Activated gamma-delta T cell (primary cell): ENCODE data around the gene HMGN4.
"Not testable (repeated sequence)": the region's sequence is repeated elsewhere in the genome, so short reads cannot be mapped to it uniquely, and the experiment has no call there.

Source experiments
- DNase-seq: peaks from one replicate; lab custom pipeline; 2025; lab: John Stamatoyannopoulos, UW
- total RNA-seq, 2 donors: gene quantifications; one replicate each; lab custom pipeline; 2026; lab: John Stamatoyannopoulos, UW

HMGN4 gene
- total RNA-seq: 156 to 180 reads per million in 2 donors

DNA sequence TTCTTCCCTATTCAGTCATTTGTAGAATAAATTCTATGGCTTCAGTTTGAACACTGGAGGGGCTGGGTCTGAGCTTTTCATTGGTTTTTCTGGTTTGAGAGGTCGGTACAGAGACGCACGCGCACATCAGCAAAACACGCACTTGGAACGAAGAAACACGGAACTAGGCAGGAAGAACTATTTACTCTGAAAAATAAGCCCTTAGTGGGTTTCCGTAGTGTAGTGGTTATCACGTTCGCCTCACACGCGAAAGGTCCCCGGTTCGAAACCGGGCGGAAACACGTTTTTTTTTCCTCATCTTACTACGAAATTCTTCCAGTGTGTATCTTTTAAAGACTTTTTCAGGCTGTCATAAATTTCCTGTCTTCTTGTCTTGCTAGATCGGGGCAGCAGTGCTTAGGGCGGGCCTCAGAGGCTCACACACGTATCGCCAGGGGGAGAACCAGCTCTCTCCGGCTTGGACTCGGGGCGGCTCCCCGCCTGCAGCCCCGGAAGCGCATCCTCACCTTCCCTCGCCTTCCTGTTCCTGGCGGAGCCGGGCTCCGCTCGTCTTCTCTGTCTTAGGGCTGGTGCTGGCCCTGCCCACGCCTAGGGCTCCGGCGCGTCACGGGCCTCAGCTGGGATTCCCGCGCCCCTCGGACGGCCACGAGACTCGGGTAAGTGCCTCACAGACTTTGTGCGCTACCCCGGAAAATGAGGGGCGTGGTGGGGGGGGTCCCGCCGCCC lies at the start of gene HMGN4:
HMGN4 (plus strand) TSS at position 521 of the 726 bp plus-strand sequence. CDS start 6,841 bp downstream, outside the sequence.
- DNase-seq: peak; percentile 64

DNA sequence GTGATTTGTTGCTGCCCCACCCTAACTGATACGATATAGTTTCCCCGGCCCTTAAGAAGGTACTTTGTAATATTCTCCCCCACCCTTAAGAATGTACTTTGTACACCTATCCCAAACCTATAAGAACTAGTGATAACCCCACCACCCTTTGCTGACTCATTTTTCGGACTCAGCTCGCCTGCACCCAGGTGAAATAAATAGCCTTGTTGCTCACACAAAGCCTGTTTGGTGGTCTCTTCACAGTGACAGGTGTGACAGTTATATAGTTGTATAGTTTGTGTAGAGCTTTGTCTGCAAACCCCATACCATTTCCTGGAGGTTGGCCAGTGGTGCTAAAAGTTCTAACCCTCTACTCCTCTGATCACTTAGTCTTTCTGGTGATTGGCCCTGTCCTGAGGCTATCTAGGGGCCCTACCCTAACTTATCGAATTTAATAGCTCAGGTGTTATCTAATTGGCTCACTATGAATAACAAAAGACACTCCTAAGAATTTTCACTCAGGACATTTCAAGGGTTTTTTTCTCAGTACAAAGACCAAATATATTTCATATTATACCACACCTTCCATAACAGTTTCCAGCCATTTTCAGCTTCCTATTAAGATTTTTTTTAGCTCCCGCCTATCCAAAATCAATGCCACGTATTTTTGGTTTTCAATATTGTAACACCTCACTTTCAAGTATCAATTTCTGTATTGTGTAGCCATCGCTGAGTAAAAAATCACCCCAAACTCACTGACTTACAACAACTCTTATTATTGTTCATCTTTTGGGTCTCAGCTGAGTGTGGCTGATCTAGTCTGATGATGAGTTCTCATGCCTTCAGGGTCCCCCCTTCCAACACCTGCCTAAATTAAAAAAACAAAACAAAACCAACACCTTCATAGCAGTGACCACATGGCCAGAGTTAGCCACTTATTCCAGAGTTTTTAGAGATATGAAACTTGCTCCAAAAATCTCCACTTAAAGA lies 47.9 kb upstream of the HMGN4 start:
- no peak for DNase-seq

DNA sequence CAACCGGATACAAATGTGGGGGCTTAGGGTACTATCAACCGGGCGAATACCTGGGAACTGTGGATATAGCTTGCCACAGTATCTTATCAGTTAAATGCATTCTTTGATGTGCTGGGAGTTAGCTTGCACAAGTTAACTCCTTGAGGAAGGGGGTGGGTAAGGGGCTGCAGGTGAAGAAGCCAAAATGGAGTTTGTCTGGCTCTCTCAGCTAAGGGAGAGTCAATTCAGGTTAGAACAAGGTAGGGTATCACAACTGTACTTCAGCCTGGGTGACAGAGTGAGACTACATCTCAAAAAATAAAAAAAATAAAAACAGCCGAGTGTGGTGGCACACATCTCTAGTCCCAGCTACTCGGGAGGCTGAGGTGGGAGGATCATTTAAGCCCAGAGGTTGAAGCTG lies 46.6 kb upstream of the HMGN4 start:
- DNase-seq: no peak

DNA sequence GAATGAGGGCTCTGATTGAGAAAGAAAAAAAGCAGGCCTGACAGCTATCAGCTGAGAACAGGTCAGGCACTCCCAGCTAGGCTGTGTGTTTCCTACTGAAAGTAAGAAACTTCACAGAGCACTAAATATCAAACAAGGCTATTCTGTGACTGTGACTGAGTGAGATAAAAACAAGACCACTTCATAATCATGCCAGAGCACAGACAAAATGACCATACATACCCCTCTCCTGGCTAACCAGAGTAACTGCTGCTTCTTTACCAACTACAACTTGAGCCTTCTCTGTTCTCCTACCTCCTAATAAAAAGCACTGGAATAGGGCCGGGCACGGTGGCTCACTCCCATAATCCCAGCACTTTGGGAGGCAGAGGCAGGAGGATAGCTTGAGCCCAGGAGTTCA lies 44.9 kb upstream of the HMGN4 start:
- DNase-seq: no peak

GRCh38 chr6:26494117-26494516 lies 44.0 kb upstream of the HMGN4 start:
- DNase-seq: no peak

DNA sequence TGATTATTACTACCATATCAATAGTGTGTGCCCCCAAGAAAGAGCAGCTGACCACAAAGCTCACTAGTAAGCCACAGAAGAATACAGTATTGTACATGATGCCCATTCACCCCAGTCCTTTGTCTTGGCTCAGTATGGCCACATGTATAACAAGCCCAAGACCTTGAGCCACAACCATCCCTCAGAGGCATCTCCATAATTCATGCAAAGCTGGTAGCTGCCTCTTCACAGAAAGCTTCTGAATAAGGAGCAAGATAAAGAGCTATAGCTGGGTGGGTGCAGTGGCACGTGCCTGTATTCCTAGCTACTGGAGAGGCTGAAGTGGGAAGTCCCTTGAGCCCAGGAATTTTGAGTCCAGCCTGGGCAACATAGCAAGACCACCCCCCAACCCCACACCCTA lies 42.9 kb upstream of the HMGN4 start:
- DNase-seq: no peak

- DNase-seq: no peak
Measured at GRCh38 chr6:26497610-26498009, 40.6 kb upstream of the HMGN4 start.

DNA sequence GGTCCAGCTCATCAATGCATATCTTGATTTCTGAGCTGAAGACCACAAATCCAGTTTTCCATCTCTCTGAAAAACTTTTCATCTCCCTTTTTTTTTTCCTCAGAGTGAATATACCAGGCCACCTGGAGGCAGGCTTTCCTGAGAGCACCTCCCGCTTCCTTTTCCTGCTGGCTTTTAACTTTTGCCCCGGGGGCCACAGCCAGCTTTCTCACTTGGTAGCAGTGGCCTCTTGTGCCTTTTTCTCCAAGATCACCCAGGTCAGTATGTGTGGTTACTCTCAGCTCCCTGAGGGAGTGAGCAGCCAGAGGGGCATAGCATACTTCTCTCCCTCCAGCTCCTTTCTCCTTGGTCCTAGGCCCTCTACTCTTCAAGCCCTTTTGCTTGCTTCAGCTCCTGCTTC lies 38.1 kb upstream of the HMGN4 start, which contains the start of gene BTN1A1:
BTN1A1 (plus strand) TSS at position 202 of the 400 bp plus-strand sequence. CDS start 984 bp downstream, outside the sequence.
- no peak for DNase-seq

DNA sequence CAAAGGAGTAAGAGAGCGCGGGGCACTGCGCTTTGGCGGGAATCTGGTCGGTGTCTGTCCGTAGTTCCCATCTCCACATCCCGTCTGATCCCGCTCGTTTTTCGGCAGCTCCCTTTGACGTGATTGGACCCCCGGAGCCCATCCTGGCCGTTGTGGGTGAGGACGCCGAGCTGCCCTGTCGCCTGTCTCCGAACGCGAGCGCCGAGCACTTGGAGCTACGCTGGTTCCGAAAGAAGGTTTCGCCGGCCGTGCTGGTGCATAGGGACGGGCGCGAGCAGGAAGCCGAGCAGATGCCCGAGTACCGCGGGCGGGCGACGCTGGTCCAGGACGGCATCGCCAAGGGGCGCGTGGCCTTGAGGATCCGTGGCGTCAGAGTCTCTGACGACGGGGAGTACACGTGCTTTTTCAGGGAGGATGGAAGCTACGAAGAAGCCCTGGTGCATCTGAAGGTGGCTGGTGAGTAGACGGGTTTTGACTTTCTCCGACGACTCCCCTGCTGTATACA lies 36.6 kb upstream of the HMGN4 start:
- DNase-seq: no peak

- no peak for DNase-seq
Measured at GRCh38 chr6:26502165-26502564, 36.0 kb upstream of the HMGN4 start.

- DNase-seq: no peak
Measured at GRCh38 chr6:26502626-26503025, 35.5 kb upstream of the HMGN4 start.

- DNase-seq: no peak
Measured at GRCh38 chr6:26507658-26508057, 30.5 kb upstream of the HMGN4 start.

GRCh38 chr6:26511033-26511432 lies 27.1 kb upstream of the HMGN4 start:
- DNase-seq: not testable (repeated sequence)

DNA sequence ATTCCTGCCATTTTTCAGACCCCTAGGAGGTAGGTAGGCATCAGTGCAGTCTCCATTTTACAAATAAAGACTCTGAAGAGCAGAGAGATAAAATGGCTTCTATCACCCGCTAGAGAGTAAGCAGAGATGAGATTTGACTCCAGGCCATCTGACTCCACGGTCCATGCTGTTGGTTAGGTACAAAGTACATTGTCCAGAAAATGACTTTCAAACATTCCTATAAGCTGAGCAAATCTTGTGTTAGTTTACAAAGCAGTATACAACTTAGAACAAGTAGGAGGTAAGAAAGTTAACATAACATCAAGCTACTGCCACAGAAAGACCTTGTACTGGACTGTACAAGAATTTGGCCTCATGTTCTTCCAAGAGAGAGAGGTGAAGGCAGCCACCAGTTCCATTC lies 23.2 kb upstream of the HMGN4 start:
- DNase-seq: no peak

DNA sequence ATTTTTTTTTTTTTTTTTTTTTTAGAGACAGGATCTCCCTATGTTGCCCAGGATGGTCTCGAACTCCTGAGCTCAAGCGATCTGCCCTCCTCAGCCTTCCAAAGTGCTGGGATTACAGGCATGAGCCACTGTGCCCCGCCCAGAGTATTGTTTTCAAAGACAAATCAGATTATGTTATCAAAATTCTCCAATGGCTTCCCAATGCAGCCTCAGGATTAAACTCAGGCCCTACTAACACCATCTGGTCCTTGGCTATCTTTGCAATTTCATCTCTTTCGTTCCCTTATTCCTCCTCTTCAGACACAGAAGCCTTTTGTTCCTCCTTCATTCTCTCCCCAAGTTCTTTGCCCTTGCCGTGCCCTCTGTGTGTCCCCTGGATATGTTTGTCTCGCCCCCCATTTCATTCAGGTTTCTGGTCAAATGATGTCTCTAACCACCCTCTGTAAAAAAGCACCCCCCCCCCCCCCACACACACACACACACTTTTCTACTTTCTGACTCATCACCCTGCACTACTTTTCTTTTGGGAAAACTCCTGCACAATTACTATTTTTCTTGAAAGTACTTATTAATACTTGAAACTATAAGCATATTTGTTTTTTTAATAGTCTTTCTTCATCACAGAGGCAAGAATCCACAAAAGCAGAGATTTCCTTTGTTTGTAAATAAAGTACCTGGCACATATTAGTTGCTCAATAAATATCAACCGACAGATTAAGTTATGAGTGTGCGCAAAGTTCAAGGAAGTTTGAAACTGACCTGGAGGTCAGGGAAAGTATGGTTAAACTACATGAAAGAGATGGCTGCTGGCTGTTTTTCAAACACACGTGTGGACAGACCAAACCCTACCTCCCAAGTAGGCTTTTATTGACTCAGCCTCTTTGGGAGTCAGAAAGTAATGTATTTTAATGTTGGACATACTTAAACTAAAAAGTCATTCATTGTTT lies 21.4 kb upstream of the HMGN4 start:
- no peak for DNase-seq

- no peak for DNase-seq
Measured at GRCh38 chr6:26519359-26519758, 18.8 kb upstream of the HMGN4 start.

GRCh38 chr6:26520237-26520849 lies 17.8 kb upstream of the HMGN4 start:
- no peak for DNase-seq

- peak; percentile 78 for DNase-seq
Measured at GRCh38 chr6:26520850-26521599, 17.1 kb upstream of the HMGN4 start.

DNA sequence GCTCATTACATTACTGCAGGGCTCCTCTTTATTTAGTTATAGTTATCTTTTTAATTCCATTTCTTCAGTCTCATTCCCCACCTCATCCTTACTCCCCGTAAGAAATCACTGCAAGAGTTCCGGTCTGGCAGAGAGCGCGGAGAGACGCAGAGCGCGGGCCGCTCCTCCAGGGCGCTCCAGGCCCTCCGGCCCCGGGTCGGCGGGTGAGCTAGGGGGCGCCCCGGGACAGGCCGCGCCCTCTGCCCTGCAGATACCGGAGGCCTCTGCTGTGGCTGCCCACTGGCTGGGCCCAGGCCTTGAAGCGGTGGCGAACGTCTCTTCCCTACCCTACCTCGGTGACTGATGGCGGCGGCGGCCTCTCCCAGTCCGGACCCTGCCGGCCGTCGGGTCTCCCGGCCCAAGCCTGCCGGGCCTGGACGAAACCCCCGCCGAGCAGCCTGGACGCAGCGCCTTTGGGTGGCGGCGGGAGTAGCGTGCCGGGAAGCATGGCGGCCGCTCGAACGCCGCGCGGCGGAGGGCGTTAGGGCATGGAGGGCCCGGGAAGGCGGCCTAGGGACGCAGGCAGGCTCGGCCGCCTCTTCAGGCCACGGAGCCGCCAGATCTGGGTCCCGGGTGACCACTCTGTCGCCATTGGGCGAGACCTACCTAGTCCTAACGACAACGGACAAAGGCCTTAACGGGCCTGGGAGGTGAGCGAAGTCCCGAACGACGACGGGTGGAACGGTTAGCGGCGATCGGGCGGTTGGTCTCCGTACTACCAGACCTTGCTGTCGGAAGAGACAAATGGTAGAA lies 16.4 kb upstream of the HMGN4 start:
- peak; percentile 54 for DNase-seq
